Tibial nerve (tissue), 4 donors: ENCODE measurements around the gene TMPRSS7.

Experiments used
- EP300 ChIP-seq, 2 donors: sonication (generic); formaldehyde crosslinking; IDR thresholded peaks; one replicate each; pipeline ENCODE4 v1.6.1; 2017; ENCODE audit warnings: antibody characterized with exemption in 2 of 2, mild to moderate bottlenecking in 1 of 2
- POLR2A ChIP-seq, 2 donors: fragments of 450-650 bp; IDR thresholded peaks; one replicate each; pipeline ENCODE4 v1.6.1; 2017; ENCODE audit warnings: antibody characterized with exemption in 2 of 2, mild to moderate bottlenecking in 2 of 2, moderate library complexity in 2 of 2
- TF ChIP-seq, protein P1 (sequence below), 5 experiments: fragments of 200-600 bp in 3 of 5; fragments of 450-650 bp in 2 of 5; sonication (generic) in 3 of 5; IDR thresholded peaks; one replicate each; pipeline ENCODE4 v1.5.1; 2016 to 2019; ENCODE audit warnings: antibody characterized with exemption in 5 of 5, mild to moderate bottlenecking in 3 of 5, moderate library complexity in 2 of 5

DNA sequence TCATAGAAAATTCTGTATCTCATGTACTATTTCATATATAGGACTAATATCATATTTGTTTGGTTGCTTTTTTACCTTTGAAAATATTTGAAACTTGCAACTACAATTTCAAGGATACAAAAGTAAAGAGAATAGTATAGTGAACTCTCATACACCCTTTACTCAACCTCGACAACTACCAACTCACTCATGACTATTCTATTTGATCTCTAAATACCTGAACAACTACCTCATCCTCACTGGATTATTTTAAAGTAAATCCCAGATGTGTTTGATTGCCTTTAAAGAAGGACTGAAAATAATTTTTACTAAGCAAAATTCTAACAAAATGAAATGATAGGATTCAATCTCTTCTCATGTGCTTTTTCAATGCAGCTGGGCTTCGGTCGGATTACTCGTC lies 12.1 kb downstream of the TMPRSS7 start:
- TF ChIP-seq, protein P1, sequence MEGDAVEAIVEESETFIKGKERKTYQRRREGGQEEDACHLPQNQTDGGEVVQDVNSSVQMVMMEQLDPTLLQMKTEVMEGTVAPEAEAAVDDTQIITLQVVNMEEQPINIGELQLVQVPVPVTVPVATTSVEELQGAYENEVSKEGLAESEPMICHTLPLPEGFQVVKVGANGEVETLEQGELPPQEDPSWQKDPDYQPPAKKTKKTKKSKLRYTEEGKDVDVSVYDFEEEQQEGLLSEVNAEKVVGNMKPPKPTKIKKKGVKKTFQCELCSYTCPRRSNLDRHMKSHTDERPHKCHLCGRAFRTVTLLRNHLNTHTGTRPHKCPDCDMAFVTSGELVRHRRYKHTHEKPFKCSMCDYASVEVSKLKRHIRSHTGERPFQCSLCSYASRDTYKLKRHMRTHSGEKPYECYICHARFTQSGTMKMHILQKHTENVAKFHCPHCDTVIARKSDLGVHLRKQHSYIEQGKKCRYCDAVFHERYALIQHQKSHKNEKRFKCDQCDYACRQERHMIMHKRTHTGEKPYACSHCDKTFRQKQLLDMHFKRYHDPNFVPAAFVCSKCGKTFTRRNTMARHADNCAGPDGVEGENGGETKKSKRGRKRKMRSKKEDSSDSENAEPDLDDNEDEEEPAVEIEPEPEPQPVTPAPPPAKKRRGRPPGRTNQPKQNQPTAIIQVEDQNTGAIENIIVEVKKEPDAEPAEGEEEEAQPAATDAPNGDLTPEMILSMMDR (IDR thresholded peaks at IDR 0.05) = no peak
- no peak for TF ChIP-seq POLR2A (IDR thresholded peaks at IDR 0.05)
- TF ChIP-seq EP300 (IDR thresholded peaks at IDR 0.05) = no peak
